ENCODE measurements around the gene USHBP1. TPM values are rescaled to one million over a fixed set of nuclear protein-coding genes. Genes with fewer than 3 reads are reported as not detected.

USHBP1 gene
- total and polyA plus RNA-seq, 10 of the 15 experiments (the other 5 are each of a cell fraction or from before 2014, with no cell fraction given): 0.05 to 0.96 (median 0.22) TPM; not detected in 2

- TF ChIP-seq GATAD2B (conservative IDR thresholded peaks at IDR 0.05; ENCODE audit: low read depth): 0 out of 2 replicates have a peak, but pooled peaks have one; percentile 60
- no peak for TF ChIP-seq RAD51 (IDR thresholded peaks at IDR 0.05)
- TF ChIP-seq HSF1 (IDR thresholded peaks at IDR 0.05; ENCODE audit: low read depth, low read length): 0 out of 2 replicates have a peak, but pooled peaks have one; percentile 40
- TF ChIP-seq MEF2A (IDR thresholded peaks at IDR 0.05; ENCODE audit: insufficient read depth, low read depth, low read length): no peak
- peak; percentile 96 for TF ChIP-seq NR2F1 (conservative IDR thresholded peaks at IDR 0.05)
- peak; percentile 86 for TF ChIP-seq RUNX3 (IDR thresholded peaks at IDR 0.05; ENCODE audit: low read length)
- peak; percentile 81 for TF ChIP-seq POLR2AphosphoS5 (IDR thresholded peaks at IDR 0.05; ENCODE audit: low read length)
- peak; percentile 57; the same call in 1 of the 2 replicates for TF ChIP-seq ZNF207 (IDR thresholded peaks at IDR 0.05; ENCODE audit: borderline replicate concordance)
- no peak for TF ChIP-seq ZZZ3 (IDR thresholded peaks at IDR 0.05; ENCODE audit: control insufficient read depth, insufficient read length, low read depth)
- TF ChIP-seq SMARCA5 (IDR thresholded peaks at IDR 0.05): peak; percentile 30; the same call in 1 of the 2 replicates
- peak; percentile 100 for TF ChIP-seq SP1 (IDR thresholded peaks at IDR 0.05; ENCODE audit: low read depth, low read length)
- TF ChIP-seq PML (IDR thresholded peaks at IDR 0.05; ENCODE audit: low read length): no peak
- peak; percentile 9 for TF ChIP-seq MEF2B (IDR thresholded peaks at IDR 0.05; ENCODE audit: partially characterized antibody, poor library complexity, severe bottlenecking)
- no peak for TF ChIP-seq ZNF274 (IDR thresholded peaks at IDR 0.05; ENCODE audit: insufficient read depth, insufficient read length)
- 0 out of 2 replicates have a peak, but pooled peaks have one; percentile 32 for TF ChIP-seq ATF7 (IDR thresholded peaks at IDR 0.05; ENCODE audit: low read depth)
- peak; percentile 72 for TF ChIP-seq RELB (IDR thresholded peaks at IDR 0.05; ENCODE audit: low read depth)
- no peak for TF ChIP-seq BCLAF1 (IDR thresholded peaks at IDR 0.05)
- peak; percentile 77 for TF ChIP-seq RFX5 (IDR thresholded peaks at IDR 0.05; ENCODE audit: low read depth, low read length)
- TF ChIP-seq PRDM15 (CRISPR knock-in tag; IDR thresholded peaks at IDR 0.05): no peak
- TF ChIP-seq FOXM1 (IDR thresholded peaks at IDR 0.05; ENCODE audit: low read depth, low read length): no peak
Observed at GRCh38 chr19:17309198-17309964, 44.8 kb upstream of the USHBP1 start, which contains the start of gene DDA1 (continued).

All from GM12878 (cell line).